A673 (cell line): ENCODE results near the gene TBC1D2. TPM values are rescaled to one million over a fixed set of nuclear protein-coding genes. Genes with fewer than 3 reads are reported as not detected.

ENCODE experiments used
- BruUV-seq: library from RNA; stranded (reverse); fragments of 400-500 nt; replicated peaks from 2 replicates; lab custom pipeline; 2021; lab: Mats Ljungman, UMichigan
- CTCF ChIA-PET: fragments of 300-600 bp; sonication (Branson Sonifier 250); formaldehyde crosslinking; loops from one replicate; lab custom pipeline; 2022; ENCODE audit warnings: antibody characterized with exemption; lab: Charles Lee
- POLR2A ChIA-PET: fragments of 300-600 bp; sonication (Branson Sonifier 250); formaldehyde crosslinking; loops from one replicate; lab custom pipeline; 2022; ENCODE audit warnings: antibody characterized with exemption; ENCODE audit not compliant: low non-redundant PET; lab: Charles Lee
- DNase-seq: peaks from one replicate; pipeline ENCODE4 v3.0.0-alpha.2; 2015; ENCODE audit warnings: low spot score
- H3K27ac ChIP-seq: fragments of 200-600 bp; sonication (generic); 2 replicates; pipeline ENCODE4 v1.5.1; 2016; ENCODE audit warnings: mixed run types, low read depth, mild to moderate bottlenecking, mixed read lengths, antibody characterized with exemption, low read length; ENCODE audit not compliant: poor library complexity, severe bottlenecking
- H3K27me3 ChIP-seq: fragments of 200-600 bp; sonication (generic); replicated peaks from 2 replicates; pipeline ENCODE4 v1.6.1; 2017; ENCODE audit warnings: mixed run types, low read depth, mild to moderate bottlenecking, mixed read lengths, antibody characterized with exemption, low read length; ENCODE audit not compliant: insufficient read depth, poor library complexity
- H3K36me3 ChIP-seq: fragments of 200-600 bp; sonication (generic); 2 replicates; pipeline ENCODE4 v1.6.1; 2016; ENCODE audit warnings: mixed run types, mild to moderate bottlenecking, mixed read lengths, antibody characterized with exemption, low read length; ENCODE audit not compliant: insufficient read depth, poor library complexity, severe bottlenecking
- H3K4me1 ChIP-seq: fragments of 200-600 bp; sonication (generic); 2 replicates; pipeline ENCODE4 v1.6.1; 2017; ENCODE audit warnings: mixed run types, mild to moderate bottlenecking, mixed read lengths, antibody characterized with exemption, low read length; ENCODE audit not compliant: insufficient read depth, poor library complexity, severe bottlenecking
- H3K4me3 ChIP-seq: fragments of 200-600 bp; sonication (generic); 2 replicates; pipeline ENCODE4 v1.5.1; 2016; ENCODE audit warnings: low read depth, mixed run types, mild to moderate bottlenecking, mixed read lengths, low read length; ENCODE audit not compliant: poor library complexity, severe bottlenecking
- H3K9me3 ChIP-seq: fragments of 200-600 bp; sonication (generic); 2 replicates; pipeline ENCODE4 v1.6.1; 2016; ENCODE audit warnings: mixed run types, low read depth, mild to moderate bottlenecking, mixed read lengths, antibody characterized with exemption, low read length; ENCODE audit not compliant: poor library complexity, severe bottlenecking
- CTCF ChIP-seq: fragments of 300-800, 200-600 bp; sonication (generic); conservative IDR thresholded peaks from 2 replicates; pipeline ENCODE4 v1.5.1; 2017; ENCODE audit warnings: low read depth, mild to moderate bottlenecking, antibody characterized with exemption, low read length, moderate library complexity, mixed read lengths
- EZH2 ChIP-seq: fragments of 200-600 bp; sonication (generic); IDR thresholded peaks from 2 replicates; pipeline ENCODE4 v1.6.1; 2017; ENCODE audit warnings: borderline replicate concordance, low read depth, mild to moderate bottlenecking, mixed read lengths, antibody characterized with exemption, low read length; ENCODE audit not compliant: poor library complexity, severe bottlenecking
- intact Hi-C: fragments of 100-400 bp; cut with micrococcal nuclease; formaldehyde crosslinking; loops from one replicate; pipeline ENCODE4 v1.10.0; 2022; ENCODE audit not compliant: unreplicated experiment
- total RNA-seq: library from RNA; stranded (reverse); gene quantifications from 2 replicates; pipeline ENCODE4 v1.2.3, GENCODE V29; 2021

The TBC1D2 gene
- total RNA-seq, 1 experiment from 2014 or later, result 3.2 TPM

- intact Hi-C loops, result no loop called here
- no peaks in the 10 kb centered on the region for H3K27me3 ChIP-seq
- DNase-seq, result no peak
- no peaks in the 10 kb centered on the region for H3K4me1 ChIP-seq
- H3K36me3 ChIP-seq, result no peaks in the 10 kb centered on the region
- H3K27ac ChIP-seq, result no peak overlapping the region
- no peak for TF ChIP-seq EZH2
- TF ChIP-seq CTCF, result no peak
- ChIA-PET POLR2A (no interaction called here), CTCF (no interaction called here)
- H3K9me3 ChIP-seq, result no peaks in the 10 kb centered on the region
- no peak overlapping the region for H3K4me3 ChIP-seq
- no TSS peak for BruUV-seq
These were observed 82.8 kb downstream of the TBC1D2 start for GRCh38 chr9:98172604-98173003.

- DNase-seq, result no peak
- intact Hi-C loops, result no loop called here
- Histone ChIP-seq H3K9me3 (no peaks in the 10 kb centered on the region), H3K4me1 (no peaks in the 10 kb centered on the region), H3K4me3 (no peak overlapping the region), H3K27me3 (no peaks in the 10 kb centered on the region), H3K27ac (no peak overlapping the region), H3K36me3 (no peaks in the 10 kb centered on the region)
- TF ChIP-seq EZH2, result no peak
- TF ChIP-seq CTCF, result no peak
- ChIA-PET CTCF (no interaction called here), POLR2A (no interaction called here)
- no TSS peak for BruUV-seq
These were observed 84.1 kb downstream of the TBC1D2 start for GRCh38 chr9:98171176-98171925.

GRCh38 chr9:98168941-98169488, 86.4 kb downstream of the TBC1D2 start:
- Histone ChIP-seq H3K36me3 (no peaks in the 10 kb centered on the region), H3K4me3 (no peak overlapping the region), H3K9me3 (no peaks in the 10 kb centered on the region), H3K4me1 (no peaks in the 10 kb centered on the region), H3K27ac (no peak overlapping the region), H3K27me3 (no peaks in the 10 kb centered on the region)
- TF ChIP-seq CTCF (no peak), EZH2 (no peak)
- intact Hi-C loops, result no loop called here
- POLR2A ChIA-PET, result no interaction called here
- CTCF ChIA-PET, result interaction anchor here (0.6 kb wide), 1 partner anchor 94 kb away, joined by 3 read pairs; no protein-coding TSS in a partner anchor
- no TSS peak for BruUV-seq
- DNase-seq, result no peak
